WTC11 (cell line): ENCODE data around the gene PTX4. TPM values are rescaled to one million over a fixed set of nuclear protein-coding genes. Genes with fewer than 3 reads are reported as not detected.

Experiments
- ATF2 ChIP-seq: sonication (generic); formaldehyde crosslinking; IDR thresholded peaks from 2 replicates; pipeline ENCODE4 v1.8.1; 2022; ENCODE audit warnings: low read depth, missing genetic modification reagents, borderline replicate concordance
- ATF6 ChIP-seq: sonication (generic); formaldehyde crosslinking; IDR thresholded peaks from 2 replicates; pipeline ENCODE4 v1.8.1; 2023; ENCODE audit warnings: mild to moderate bottlenecking, missing genetic modification reagents
- CREM ChIP-seq: sonication (generic); formaldehyde crosslinking; IDR thresholded peaks from 2 replicates; pipeline ENCODE4 v1.8.1; 2022; ENCODE audit warnings: mild to moderate bottlenecking, missing genetic modification reagents, moderate library complexity
- E2F5 ChIP-seq: sonication (generic); formaldehyde crosslinking; IDR thresholded peaks from 2 replicates; pipeline ENCODE4 v1.8.1; 2022; ENCODE audit warnings: mild to moderate bottlenecking, moderate library complexity, missing genetic modification reagents
- ERG ChIP-seq: fragments of 250-450 bp; sonication (Bioruptor Pico); IDR thresholded peaks from 2 replicates; pipeline ENCODE4 v1.8.0; 2021; ENCODE audit warnings: mild to moderate bottlenecking
- FOXK1 ChIP-seq: sonication (generic); formaldehyde crosslinking; IDR thresholded peaks from 2 replicates; pipeline ENCODE4 v1.8.0; 2022; ENCODE audit warnings: mild to moderate bottlenecking, moderate library complexity, missing genetic modification reagents
- FOXP1 ChIP-seq: sonication (generic); formaldehyde crosslinking; IDR thresholded peaks from 2 replicates; pipeline ENCODE4 v1.8.0; 2022; ENCODE audit warnings: missing genetic modification reagents, mild to moderate bottlenecking, moderate library complexity, borderline replicate concordance
- GRHL2 ChIP-seq: fragments of 250-450 bp; sonication (Bioruptor Pico); IDR thresholded peaks from 2 replicates; pipeline ENCODE4 v1.8.0; 2022; ENCODE audit warnings: mild to moderate bottlenecking, moderate library complexity; ENCODE audit not compliant: insufficient replicate concordance, severe bottlenecking
- KAT7 ChIP-seq: sonication (generic); formaldehyde crosslinking; IDR thresholded peaks from 2 replicates; pipeline ENCODE4 v1.8.1; 2023; ENCODE audit warnings: missing genetic modification reagents, mild to moderate bottlenecking, borderline replicate concordance
- MAX ChIP-seq: sonication (generic); formaldehyde crosslinking; IDR thresholded peaks from 2 replicates; pipeline ENCODE4 v1.8.0; 2022; ENCODE audit warnings: mild to moderate bottlenecking, missing genetic modification reagents
- MXD4 ChIP-seq: fragments of 250-450 bp; sonication (Bioruptor Pico); IDR thresholded peaks from 2 replicates; pipeline ENCODE4 v1.8.0; 2021; ENCODE audit warnings: mild to moderate bottlenecking, moderate library complexity, borderline replicate concordance
- NFE2L1 ChIP-seq: sonication (generic); formaldehyde crosslinking; IDR thresholded peaks from 2 replicates; pipeline ENCODE4 v1.8.1; 2023; ENCODE audit warnings: missing genetic modification reagents
- PRDM15 ChIP-seq: sonication (generic); formaldehyde crosslinking; IDR thresholded peaks from 2 replicates; pipeline ENCODE4 v1.8.0; 2022; ENCODE audit warnings: missing genetic modification reagents
- PREB ChIP-seq: sonication (generic); formaldehyde crosslinking; IDR thresholded peaks from 2 replicates; pipeline ENCODE4 v1.8.1; 2022; ENCODE audit warnings: mild to moderate bottlenecking, missing genetic modification reagents, moderate library complexity, borderline replicate concordance
- SMAD4 ChIP-seq: sonication (generic); formaldehyde crosslinking; IDR thresholded peaks from 2 replicates; pipeline ENCODE4 v1.8.0; 2022; ENCODE audit warnings: mild to moderate bottlenecking, missing genetic modification reagents
- SP1 ChIP-seq: sonication (generic); formaldehyde crosslinking; conservative IDR thresholded peaks from 2 replicates; pipeline ENCODE4 v1.8.1; 2022; ENCODE audit warnings: missing genetic modification reagents
- STAT6 ChIP-seq: sonication (generic); formaldehyde crosslinking; conservative IDR thresholded peaks from 2 replicates; pipeline ENCODE4 v1.8.1; 2023; ENCODE audit warnings: mild to moderate bottlenecking, low read depth, missing genetic modification reagents, moderate library complexity
- TEAD4 ChIP-seq: sonication (generic); formaldehyde crosslinking; IDR thresholded peaks from 2 replicates; pipeline ENCODE4 v1.8.0; 2022; ENCODE audit warnings: mild to moderate bottlenecking, missing genetic modification reagents
- USF1 ChIP-seq: sonication (generic); formaldehyde crosslinking; IDR thresholded peaks from 2 replicates; pipeline ENCODE4 v1.8.0; 2022; ENCODE audit warnings: mild to moderate bottlenecking, missing genetic modification reagents
- ZBTB21 ChIP-seq: sonication (generic); formaldehyde crosslinking; IDR thresholded peaks from 2 replicates; pipeline ENCODE4 v1.8.1; 2023; ENCODE audit warnings: mild to moderate bottlenecking, missing genetic modification reagents, borderline replicate concordance
- ZNF219 ChIP-seq: sonication (generic); formaldehyde crosslinking; IDR thresholded peaks from 2 replicates; pipeline ENCODE4 v1.8.0; 2023; ENCODE audit warnings: missing genetic modification reagents, mild to moderate bottlenecking, borderline replicate concordance
- ZNF263 ChIP-seq: sonication (generic); formaldehyde crosslinking; IDR thresholded peaks from 2 replicates; pipeline ENCODE4 v1.8.1; 2022; ENCODE audit warnings: low read depth, mild to moderate bottlenecking, moderate library complexity, missing genetic modification reagents
- ZNF423 ChIP-seq: fragments of 250-450 bp; sonication (Bioruptor Pico); IDR thresholded peaks from 2 replicates; pipeline ENCODE4 v2.1.2; 2022; ENCODE audit warnings: mild to moderate bottlenecking, moderate library complexity
- total RNA-seq: library from RNA; stranded (reverse); gene quantifications from 3 replicates; pipeline ENCODE4 v1.2.3, GENCODE V29; 2021

Gene PTX4
- total RNA-seq, 1 experiment from 2014 or later: 0.26 TPM

GRCh38 chr16:1474796-1475551 is 13.8 kb downstream of the PTX4 start, which contains the start of gene CLCN7 (continued):
- no peak for TF ChIP-seq ZNF423 (CRISPR knock-in tag)
- no peak for TF ChIP-seq GRHL2 (CRISPR knock-in tag)
- TF ChIP-seq E2F5 (CRISPR knock-in tag): peak; percentile 91
- peak; percentile 87 for TF ChIP-seq CREM (CRISPR knock-in tag)
- TF ChIP-seq SP1 (CRISPR knock-in tag): peak; percentile 85
- TF ChIP-seq ERG (CRISPR knock-in tag): no peak
- TF ChIP-seq NFE2L1: peak; percentile 74; the same call in 1 of the 2 replicates
- peak; percentile 69; the same call in 1 of the 2 replicates for TF ChIP-seq SMAD4
- peak; percentile 99 for TF ChIP-seq FOXP1
- peak; percentile 66; the same call in 1 of the 2 replicates for TF ChIP-seq ZNF219 (CRISPR knock-in tag)
- TF ChIP-seq STAT6: no peak
- no peak for TF ChIP-seq MXD4 (CRISPR knock-in tag)
- peak; percentile 18; the same call in 1 of the 2 replicates for TF ChIP-seq ZNF263 (CRISPR knock-in tag)
- TF ChIP-seq TEAD4 (CRISPR knock-in tag): peak; percentile 84
- peak; percentile 80; the same call in 1 of the 2 replicates for TF ChIP-seq PREB (CRISPR knock-in tag)
- peak; percentile 94 for TF ChIP-seq KAT7 (CRISPR knock-in tag)
- peak; percentile 82 for TF ChIP-seq ATF2 (CRISPR knock-in tag)
- TF ChIP-seq ATF6 (CRISPR knock-in tag): no peak
- peak; percentile 100 for TF ChIP-seq USF1 (CRISPR knock-in tag)
- TF ChIP-seq MAX (CRISPR knock-in tag): peak; percentile 95
- peak; percentile 80 for TF ChIP-seq ZBTB21 (CRISPR knock-in tag)
- peak; percentile 59 for TF ChIP-seq PRDM15 (CRISPR knock-in tag)
- TF ChIP-seq FOXK1: peak; percentile 100
